K562 (cell line): Measurements from ENCODE around the gene ELOVL4. TPM values are rescaled to one million over a fixed set of nuclear protein-coding genes. Genes with fewer than 3 reads are reported as not detected.
A peak's percentile ranks its signal among the peaks of the same experiment; 100 is the strongest.

Experiments
- ATAC-seq: fragments of 200-7000 bp; cut with Tn5 transposase; 3 replicates; pipeline ENCODE4 v1.9.1; 2020; ENCODE audit warnings: moderate library complexity
- BruUV-seq: library from RNA; stranded (reverse); fragments of 400-500 nt; replicated peaks from 2 replicates; lab custom pipeline; 2021; lab: Mats Ljungman, UMichigan
- CTCF ChIA-PET: fragments of 300-600 bp; formaldehyde crosslinking; extraction: SDS; loops from one replicate; lab custom pipeline; 2021; ENCODE audit warnings: low intra/inter-chr PET ratio; lab: Yijun Ruan, JAX
- POLR2A ChIA-PET: fragments of 300-600, 350-650 bp; sonication (Branson Sonifier 250); formaldehyde crosslinking; extraction: SDS; loops from one replicate; lab custom pipeline; 2021; ENCODE audit warnings: antibody characterized with exemption, inconsistent platforms; lab: Yijun Ruan, JAX
- DNase-seq, 4 experiments: peaks; one replicate each; pipeline versions ENCODE4 v3.0.0 to v3.0.0-alpha.2; 2011 to 2018; ENCODE audit warnings: low spot score in 3 of 4, mixed read lengths in 3 of 4; ENCODE audit errors: extremely low read depth in 1 of 4
- FAIRE-seq: peaks from 2 replicates; lab custom pipeline; 2011; peaks lifted over from hg19 to GRCh38; lab: Jason Lieb, UNC
- H2AFZ ChIP-seq: 2 replicates; pipeline ENCODE4 v1.6.0; 2011; ENCODE audit warnings: low read depth, low read length, control low read depth, inconsistent platforms
- H3K27ac ChIP-seq: fragments of 200-600 bp; 3 replicates; pipeline ENCODE4 v1.8.0; 2011; ENCODE audit warnings: low read depth, mild to moderate bottlenecking, control low read depth, inconsistent platforms, low read length, moderate library complexity, mixed read lengths; ENCODE audit errors: extremely low read depth
- H3K27me3 ChIP-seq, 2 experiments: fragments of 300-600 bp in 1 of 2; 2 replicates in 1 of 2; 3 replicates in 1 of 2; pipeline versions ENCODE4 v1.6.0 to v1.8.0; 2011; ENCODE audit warnings: inconsistent platforms in 2 of 2, low read length in 2 of 2, mild to moderate bottlenecking in 1 of 2, mixed read lengths in 1 of 2, moderate library complexity in 1 of 2; ENCODE audit not compliant: control insufficient read depth in 2 of 2, insufficient read depth in 2 of 2
- H3K36me3 ChIP-seq: fragments of 300-600 bp; 3 replicates; pipeline ENCODE4 v1.8.0; 2011; ENCODE audit warnings: mild to moderate bottlenecking, low read length, inconsistent platforms; ENCODE audit not compliant: control insufficient read depth, insufficient read depth
- H3K4me1 ChIP-seq, 2 experiments: fragments of 200-600 bp in 1 of 2; replicated peaks in 1 of 2; 2 replicates in 1 of 2; 3 replicates in 1 of 2; pipeline versions ENCODE4 v1.5.1 to v1.8.0; 2011; ENCODE audit warnings: inconsistent platforms in 2 of 2, low read length in 2 of 2, mild to moderate bottlenecking in 1 of 2, mixed read lengths in 1 of 2, moderate library complexity in 1 of 2; ENCODE audit not compliant: control insufficient read depth in 2 of 2, insufficient read depth in 2 of 2
- H3K4me2 ChIP-seq: 2 replicates; pipeline ENCODE4 v1.6.1; 2011; ENCODE audit warnings: low read length, control low read depth, inconsistent platforms, mixed read lengths; ENCODE audit not compliant: insufficient read depth
- H3K4me3 ChIP-seq: fragments of 200-600 bp; sonication (generic), shearing (Covaris generic); 2 replicates; pipeline ENCODE4 v1.5.1; 2016; ENCODE audit warnings: control low read depth, inconsistent platforms
- H3K79me2 ChIP-seq: fragments of 200-600 bp; 3 replicates; pipeline ENCODE4 v1.8.0; 2011; ENCODE audit warnings: low read length, inconsistent platforms; ENCODE audit not compliant: control insufficient read depth, insufficient read depth
- H3K9ac ChIP-seq, 2 experiments: 2 replicates each; pipeline versions ENCODE4 v1.6.0 to v1.6.1; 2011; ENCODE audit warnings: low read depth in 2 of 2, low read length in 2 of 2, control low read depth in 1 of 2, inconsistent platforms in 1 of 2, mild to moderate bottlenecking in 1 of 2, mixed read lengths in 1 of 2; ENCODE audit not compliant: insufficient read depth in 1 of 2
- H3K9me1 ChIP-seq: one replicate; pipeline ENCODE4 v1.6.0; 2011; ENCODE audit warnings: inconsistent platforms, mild to moderate bottlenecking, low read length, moderate library complexity; ENCODE audit not compliant: control insufficient read depth, insufficient read depth
- H3K9me3 ChIP-seq: replicated peaks from 2 replicates; pipeline ENCODE4 v1.5.1; 2011; ENCODE audit warnings: low read depth, low read length, inconsistent platforms; ENCODE audit not compliant: control insufficient read depth, insufficient read depth
- H4K20me1 ChIP-seq: replicated peaks from 2 replicates; pipeline ENCODE4 v1.6.1; 2011; ENCODE audit warnings: low read length, inconsistent platforms, mixed read lengths; ENCODE audit not compliant: control insufficient read depth, insufficient read depth
- C11orf30 ChIP-seq: fragments of 450-650 bp; IDR thresholded peaks from 2 replicates; pipeline ENCODE4 v1.6.1; 2016; ENCODE audit warnings: low read depth, mild to moderate bottlenecking
- GTF2F1 ChIP-seq: IDR thresholded peaks from 2 replicates; pipeline ENCODE4 v1.6.1; 2011; ENCODE audit warnings: low read depth, low read length, improper control_type of control experiment
- MAFF ChIP-seq: IDR thresholded peaks from 2 replicates; pipeline ENCODE4 v1.6.1; 2012; ENCODE audit warnings: low read length, improper control_type of control experiment
- MAFK ChIP-seq: IDR thresholded peaks from 2 replicates; pipeline ENCODE4 v1.6.1; 2011; ENCODE audit warnings: low read length, improper control_type of control experiment
- RBM34 ChIP-seq: fragments of 200-400 bp; formaldehyde crosslinking; IDR thresholded peaks from 2 replicates; pipeline ENCODE4 v1.6.1; 2018; ENCODE audit warnings: low read length, borderline replicate concordance; ENCODE audit not compliant: insufficient read depth
- SNRNP70 ChIP-seq: fragments of 200-400 bp; formaldehyde crosslinking; optimal IDR thresholded peaks from 2 replicates; pipeline ENCODE3; 2017; ENCODE audit warnings: low read depth, low read length
- ZKSCAN8 ChIP-seq: fragments of 200-800 bp; sonication (Bioruptor generic); IDR thresholded peaks from 2 replicates; pipeline ENCODE4 v1.6.1; 2016; ENCODE audit warnings: missing genetic modification characterization, missing compliant biosample characterization
- ZNF316 ChIP-seq: fragments of 450-650 bp; IDR thresholded peaks from 2 replicates; pipeline ENCODE4 v1.6.1; 2016
- ZNF79 ChIP-seq: fragments of 250-450 bp; sonication (Bioruptor Pico); IDR thresholded peaks from 2 replicates; pipeline ENCODE4 v1.4.0; 2020; ENCODE audit warnings: low read depth, mild to moderate bottlenecking, moderate library complexity
- in situ Hi-C: fragments of 300-500 bp; cut with MboI; formaldehyde crosslinking; loops from 4 replicates; pipeline ENCODE4 v1.15.0; 2018; ENCODE audit warnings: inconsistent platforms, mixed read lengths
- intact Hi-C: fragments of 100-400 bp; cut with micrococcal nuclease; formaldehyde crosslinking; loops from 2 replicates; pipeline ENCODE4 v1.14.2; 2022
- polyA plus RNA-seq, 8 experiments: library from polyadenylated mRNA; depleted of rRNA in 4 of 8; stranded (reverse) in 5 of 8; unstranded in 3 of 8; fragments of >200 nt; fragmentation: Nextera tagmentation in 2 of 8; fragmentation: Illumina TruSeq in 1 of 8; extraction: Ambion mirVana in 2 of 8; extraction: Trizol in 1 of 8; gene quantifications; 2 replicates each; pipeline versions ENCODE4 v1.2.1 to v1.2.3, GENCODE V29; 2011 to 2014; ENCODE audit warnings: inconsistent platforms in 1 of 8, missing spikeins in 1 of 8
- total RNA-seq, 7 experiments: library from RNA; depleted of rRNA in 6 of 7; stranded (reverse); fragments of >200 nt in 6 of 7; fragmentation: Illumina TruSeq in 2 of 7; extraction: Trizol in 2 of 7; gene quantifications; 2 replicates each; pipeline versions ENCODE4 v1.2.1 to v1.2.3, GENCODE V29; 2011 to 2021; ENCODE audit warnings: low replicate concordance in 1 of 7

Gene ELOVL4
- total and polyA plus RNA-seq, 9 of the 15 experiments (the other 6 are each of a cell fraction or from before 2014, with no cell fraction given), result not detected

DNA sequence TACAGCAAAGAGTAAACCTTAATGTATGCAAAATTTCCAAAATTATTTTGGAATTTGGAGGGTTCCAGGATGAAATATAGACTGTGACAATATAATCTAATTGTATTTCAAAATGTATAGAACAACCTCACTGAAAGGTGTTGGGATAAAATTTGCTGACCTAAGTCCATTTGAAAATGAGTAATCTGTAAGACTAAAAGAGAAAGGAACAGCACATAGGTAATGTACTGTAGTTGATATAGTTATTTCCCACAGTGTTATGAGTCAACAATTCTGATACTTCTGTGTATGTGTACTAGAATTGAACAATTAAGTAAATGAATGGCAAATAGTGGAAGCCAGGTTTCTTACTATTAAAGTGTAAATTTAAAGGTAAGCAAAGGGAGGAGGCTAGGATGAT is 23.8 kb upstream of the ELOVL4 start:
- H3K27ac ChIP-seq, result no peak overlapping the region
- no peaks in the 10 kb centered on the region for H3K36me3 ChIP-seq
- ATAC-seq, result no peak
- CTCF ChIA-PET, result no interaction called here
- no peak for TF ChIP-seq GTF2F1
- no peak for TF ChIP-seq ZKSCAN8 (CRISPR knock-in tag)
- no peak for TF ChIP-seq ZNF79
- peak; percentile 62 for TF ChIP-seq MAFF
- TF ChIP-seq MAFK, result peak; percentile 72
- TF ChIP-seq ZNF316, result peak; percentile 75
- no peak for TF ChIP-seq SNRNP70
- TF ChIP-seq C11orf30, result peak; percentile 47; the same call in 1 of the 2 replicates
- TF ChIP-seq RBM34, result no peak
- TF ChIP-seq, all 486 proteins: peak for 4
- H3K4me1 ChIP-seq, result no peaks in the 10 kb centered on the region
- POLR2A ChIA-PET, result no interaction called here
- no peak overlapping the region for H3K9ac ChIP-seq
- BruUV-seq, result no TSS peak
- no peaks in the 10 kb centered on the region for H3K27me3 ChIP-seq
- H3K79me2 ChIP-seq, result no peaks in the 10 kb centered on the region
- DNase-seq (no peak), FAIRE-seq (no peak)
- H3K4me2 ChIP-seq, result no peak overlapping the region
- no peak overlapping the region for H3K4me3 ChIP-seq
- H2AFZ ChIP-seq, result no peak overlapping the region
- in situ Hi-C loops (loop anchor here (10.0 kb wide), 1 partner anchor 234 kb away; no protein-coding TSS in a partner anchor), intact Hi-C loops (no loop called here)
- H3K9me1 ChIP-seq, result no peaks in the 10 kb centered on the region
- no peaks in the 10 kb centered on the region; the same call in 1 of the 2 replicates for H3K9me3 ChIP-seq
- no peaks in the 10 kb centered on the region for H4K20me1 ChIP-seq
